Mammary epithelial cell (primary cell): ENCODE results near the gene TMEM139.

Source experiments
- EZH2 ChIP-seq: IDR thresholded peaks from 2 replicates; pipeline ENCODE4 v1.6.1; 2012; ENCODE audit warnings: low read length, inconsistent platforms, borderline replicate concordance
- TF ChIP-seq, protein P1 (sequence below), 2 donors: IDR thresholded peaks in 1 of 2; conservative IDR thresholded peaks in 1 of 2; 2 replicates each; pipeline ENCODE4 v1.5.1; 2011 to 2012; ENCODE audit warnings: inconsistent platforms in 2 of 2, low read length in 2 of 2, mild to moderate bottlenecking in 2 of 2, control low read depth in 1 of 2, low read depth in 1 of 2; ENCODE audit not compliant: insufficient read depth in 1 of 2; ENCODE audit errors: extremely low read depth in 1 of 2

- no peak for TF ChIP-seq EZH2
- TF ChIP-seq, protein P1, sequence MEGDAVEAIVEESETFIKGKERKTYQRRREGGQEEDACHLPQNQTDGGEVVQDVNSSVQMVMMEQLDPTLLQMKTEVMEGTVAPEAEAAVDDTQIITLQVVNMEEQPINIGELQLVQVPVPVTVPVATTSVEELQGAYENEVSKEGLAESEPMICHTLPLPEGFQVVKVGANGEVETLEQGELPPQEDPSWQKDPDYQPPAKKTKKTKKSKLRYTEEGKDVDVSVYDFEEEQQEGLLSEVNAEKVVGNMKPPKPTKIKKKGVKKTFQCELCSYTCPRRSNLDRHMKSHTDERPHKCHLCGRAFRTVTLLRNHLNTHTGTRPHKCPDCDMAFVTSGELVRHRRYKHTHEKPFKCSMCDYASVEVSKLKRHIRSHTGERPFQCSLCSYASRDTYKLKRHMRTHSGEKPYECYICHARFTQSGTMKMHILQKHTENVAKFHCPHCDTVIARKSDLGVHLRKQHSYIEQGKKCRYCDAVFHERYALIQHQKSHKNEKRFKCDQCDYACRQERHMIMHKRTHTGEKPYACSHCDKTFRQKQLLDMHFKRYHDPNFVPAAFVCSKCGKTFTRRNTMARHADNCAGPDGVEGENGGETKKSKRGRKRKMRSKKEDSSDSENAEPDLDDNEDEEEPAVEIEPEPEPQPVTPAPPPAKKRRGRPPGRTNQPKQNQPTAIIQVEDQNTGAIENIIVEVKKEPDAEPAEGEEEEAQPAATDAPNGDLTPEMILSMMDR (conservative IDR thresholded peaks at IDR 0.05 in 1 of 2, IDR thresholded peaks at IDR 0.05 in 1 of 2; ENCODE audit: extremely low read depth in 1 of 2, insufficient read depth in 1 of 2, low read depth in 1 of 2, low read length in 2 of 2), result no peak
Measured at GRCh38 chr7:143322760-143323633, 38.2 kb downstream of the TMEM139 start.
